H1 (cell line): Measurements from ENCODE around the gene SNTG2. TPM values are rescaled to one million over a fixed set of nuclear protein-coding genes. Genes with fewer than 3 reads are reported as not detected.

ENCODE experiments used
- CTCF ChIA-PET: fragments of 300-600 bp; sonication (Branson Sonifier 250); formaldehyde crosslinking; loops from one replicate; lab custom pipeline; 2021; ENCODE audit not compliant: partially characterized antibody; lab: Charles Lee
- POLR2A ChIA-PET: fragments of 300-600 bp; sonication (Branson Sonifier 250); formaldehyde crosslinking; loops from one replicate; lab custom pipeline; 2021; ENCODE audit warnings: inconsistent platforms; ENCODE audit not compliant: partially characterized antibody; lab: Charles Lee
- DNase-seq, 2 experiments: peaks; one replicate each; pipeline versions ENCODE4 v3.0.0 to v3.0.0-alpha.2; 2010 to 2022; ENCODE audit warnings: low spot score in 2 of 2, low read depth in 1 of 2, mixed read lengths in 1 of 2
- FAIRE-seq: peaks from 2 replicates; lab custom pipeline; 2011; peaks lifted over from hg19 to GRCh38; lab: Jason Lieb, UNC
- H2AFZ ChIP-seq: 2 replicates; pipeline ENCODE4 v1.8.1; 2012; ENCODE audit warnings: low read length, inconsistent platforms
- H2AK5ac ChIP-seq: 2 replicates; pipeline ENCODE4 v1.6.1; 2013; ENCODE audit warnings: low read depth, low read length
- H2BK120ac ChIP-seq: replicated peaks from 2 replicates; pipeline ENCODE3; 2013; ENCODE audit warnings: low read depth, low read length, inconsistent platforms
- H2BK12ac ChIP-seq: 2 replicates; pipeline ENCODE4 v1.6.1; 2013; ENCODE audit warnings: low read depth, low read length
- H2BK15ac ChIP-seq: 2 replicates; pipeline ENCODE4 v1.6.1; 2013; ENCODE audit warnings: low read length
- H2BK20ac ChIP-seq: 2 replicates; pipeline ENCODE4 v1.6.1; 2013; ENCODE audit warnings: low read length
- H2BK5ac ChIP-seq: 2 replicates; pipeline ENCODE4 v1.6.1; 2013; ENCODE audit warnings: low read depth, low read length
- H3K14ac ChIP-seq: 2 replicates; pipeline ENCODE4 v1.6.1; 2013; ENCODE audit warnings: inconsistent platforms; ENCODE audit not compliant: insufficient read length
- H3K18ac ChIP-seq: 2 replicates; pipeline ENCODE4 v1.6.1; 2013; ENCODE audit warnings: low read length; ENCODE audit errors: extremely low read depth
- H3K23ac ChIP-seq: 2 replicates; pipeline ENCODE4 v1.6.1; 2013; ENCODE audit warnings: inconsistent platforms; ENCODE audit not compliant: insufficient read length
- H3K23me2 ChIP-seq: 2 replicates; pipeline ENCODE4 v1.6.1; 2013; ENCODE audit warnings: low read depth, low read length
- H3K27ac ChIP-seq: 2 replicates; pipeline ENCODE4 v1.6.1; 2011; ENCODE audit warnings: low read depth, low read length, inconsistent platforms
- H3K27me3 ChIP-seq, 4 experiments: replicated peaks in 1 of 4; 1 replicate in 1 of 4; 2 replicates in 3 of 4; pipeline versions ENCODE4 v1.6.1 to v1.8.1; 2011 to 2013; ENCODE audit warnings: low read length in 3 of 4, mild to moderate bottlenecking in 3 of 4, inconsistent platforms in 2 of 4, mixed read lengths in 2 of 4, moderate library complexity in 1 of 4; ENCODE audit not compliant: control insufficient read depth in 3 of 4, insufficient read depth in 3 of 4; ENCODE audit errors: extremely low read depth in 1 of 4
- H3K36me3 ChIP-seq, 4 experiments: 2 replicates each; pipeline versions ENCODE4 v1.6.1 to v1.8.1; 2011 to 2013; ENCODE audit warnings: mild to moderate bottlenecking in 4 of 4, low read length in 3 of 4, moderate library complexity in 2 of 4, control low read depth in 1 of 4, inconsistent platforms in 1 of 4; ENCODE audit not compliant: insufficient read depth in 4 of 4, control insufficient read depth in 2 of 4
- H3K4ac ChIP-seq: replicated peaks from 2 replicates; pipeline ENCODE3; 2013; ENCODE audit warnings: low read length, low read depth, mixed read lengths, inconsistent platforms; ENCODE audit not compliant: insufficient read length
- H3K4me1 ChIP-seq, 4 experiments: replicated peaks in 1 of 4; 1 replicate in 1 of 4; 2 replicates in 3 of 4; pipeline versions ENCODE4 v1.6.1 to v1.8.1; 2011 to 2013; ENCODE audit warnings: low read length in 3 of 4, inconsistent platforms in 2 of 4, mixed read lengths in 1 of 4; ENCODE audit not compliant: insufficient read depth in 4 of 4, control insufficient read depth in 3 of 4
- H3K4me2 ChIP-seq, 2 experiments: 2 replicates each; pipeline versions ENCODE4 v1.6.1 to v1.8.1; 2011 to 2013; ENCODE audit warnings: low read depth in 2 of 2, low read length in 2 of 2, control low read depth in 1 of 2, inconsistent platforms in 1 of 2, mild to moderate bottlenecking in 1 of 2; ENCODE audit not compliant: insufficient read depth in 1 of 2
- H3K4me3 ChIP-seq, 4 experiments: fragments of 200-600, 300-600 bp in 1 of 4; sonication (generic), shearing (Covaris generic), sonication (Bioruptor Twin) in 1 of 4; 2 replicates each; pipeline versions ENCODE4 v1.5.1 to v1.8.1; 2011 to 2016; ENCODE audit warnings: low read length in 4 of 4, low read depth in 3 of 4, control low read depth in 2 of 4, inconsistent platforms in 2 of 4, mild to moderate bottlenecking in 2 of 4, mixed read lengths in 1 of 4, moderate library complexity in 1 of 4; ENCODE audit not compliant: insufficient read depth in 2 of 4; ENCODE audit errors: extremely low read depth in 1 of 4
- H3K56ac ChIP-seq: replicated peaks from 2 replicates; pipeline ENCODE3; 2013; ENCODE audit warnings: low read depth, mild to moderate bottlenecking, mixed read lengths, low read length, inconsistent platforms; ENCODE audit not compliant: insufficient read length
- H3K79me1 ChIP-seq: 2 replicates; pipeline ENCODE4 v1.6.1; 2013; ENCODE audit warnings: low read depth, low read length, control low read depth
- H3K79me2 ChIP-seq, 2 experiments: 2 replicates each; pipeline versions ENCODE4 v1.6.1 to v1.8.1; 2012 to 2013; ENCODE audit warnings: low read length in 2 of 2, mild to moderate bottlenecking in 2 of 2, inconsistent platforms in 1 of 2; ENCODE audit not compliant: insufficient read depth in 2 of 2, control insufficient read depth in 1 of 2
- H3K9ac ChIP-seq, 4 experiments: replicated peaks in 1 of 4; 1 replicate in 1 of 4; 2 replicates in 3 of 4; pipeline versions ENCODE4 v1.6.1 to v1.8.1; 2011 to 2013; ENCODE audit warnings: low read depth in 3 of 4, low read length in 3 of 4, control low read depth in 2 of 4, mild to moderate bottlenecking in 2 of 4, moderate library complexity in 2 of 4, inconsistent platforms in 1 of 4; ENCODE audit errors: extremely low read depth in 1 of 4
- H3K9me3 ChIP-seq, 2 experiments: 2 replicates each; pipeline versions ENCODE4 v1.6.1 to v1.8.1; 2012 to 2013; ENCODE audit warnings: mild to moderate bottlenecking in 2 of 2, moderate library complexity in 2 of 2, control low read depth in 1 of 2, inconsistent platforms in 1 of 2, low read depth in 1 of 2, low read length in 1 of 2, mixed read lengths in 1 of 2; ENCODE audit not compliant: insufficient read depth in 2 of 2
- H4K20me1 ChIP-seq, 2 experiments: replicated peaks in 1 of 2; 2 replicates each; pipeline versions ENCODE3 to v1.8.1; 2011 to 2013; ENCODE audit warnings: inconsistent platforms in 2 of 2, low read length in 2 of 2, mild to moderate bottlenecking in 1 of 2; ENCODE audit not compliant: insufficient read depth in 2 of 2, control insufficient read depth in 1 of 2
- H4K5ac ChIP-seq: 2 replicates; pipeline ENCODE4 v1.6.1; 2013; ENCODE audit warnings: low read length, low read depth, mixed read lengths, inconsistent platforms; ENCODE audit not compliant: insufficient read length
- H4K8ac ChIP-seq: 2 replicates; pipeline ENCODE4 v1.8.0; 2013; ENCODE audit warnings: mild to moderate bottlenecking, moderate library complexity, low read length, inconsistent platforms; ENCODE audit not compliant: insufficient read depth; ENCODE audit errors: extremely low read depth
- H4K91ac ChIP-seq: replicated peaks from 2 replicates; pipeline ENCODE3; 2013; ENCODE audit warnings: low read length, mixed read lengths, inconsistent platforms; ENCODE audit not compliant: insufficient read length
- ATF2 ChIP-seq: IDR thresholded peaks from 2 replicates; pipeline ENCODE4 v1.6.1; 2012; ENCODE audit warnings: low read length, inconsistent platforms
- SUZ12 ChIP-seq: fragments of 200-600 bp; sonication (generic); IDR thresholded peaks from 2 replicates; pipeline ENCODE4 v1.6.1; 2012; ENCODE audit warnings: mild to moderate bottlenecking, inconsistent platforms, low read length, moderate library complexity, mixed read lengths
- WGBS, 2 experiments: shearing (Covaris generic) in 1 of 2; methylation state at CpG; one replicate each; pipeline versions ENCODE4 v1.1.6 to v1.1.7; 2013 to 2015; ENCODE audit warnings: low lambda C conversion rate in 2 of 2, mixed read lengths in 2 of 2, inconsistent platforms in 1 of 2, low coverage in 1 of 2, missing lambda C conversion rate in 1 of 2; ENCODE audit not compliant: insufficient replicate concordance in 2 of 2, insufficient coverage in 1 of 2, insufficient read length in 1 of 2; ENCODE audit errors: extremely low coverage in 1 of 2, missing lambda C conversion rate in 1 of 2; 5-methylcytosine and 5-hydroxymethylcytosine counted together
- polyA plus RNA-seq, 7 experiments: library from polyadenylated mRNA; depleted of rRNA in 3 of 7; stranded (reverse) in 5 of 7; unstranded in 2 of 7; fragments of >200 nt in 5 of 7; fragments of 200-250 nt in 2 of 7; gene quantifications; 1 replicate in 5 of 7; 2 replicates in 1 of 7; 4 replicates in 1 of 7; pipeline versions ENCODE4 v1.2.1 to v1.2.3, GENCODE V29; 2011 to 2013; ENCODE audit warnings: missing spikeins in 2 of 7, mixed read lengths in 2 of 7
- total RNA-seq: library from RNA; stranded (reverse); fragmentation: NEBNext Ultra II Directional; extraction: Animal tissue kit (Norgen Biotek cat#: 25700); gene quantifications from 2 replicates; pipeline ENCODE4 v1.2.1, GENCODE V29; 2021

The SNTG2 gene
- total and polyA plus RNA-seq, 2 of the 8 experiments (the other 6 are each of a cell fraction or from before 2014, with no cell fraction given): 6.6 to 18.1 TPM

- Histone ChIP-seq H4K8ac (no peak overlapping the region), H2BK12ac (no peak overlapping the region), H3K4me3 (no peak overlapping the region)
- TF ChIP-seq ATF2: no peak
- 0 out of 2 replicates have a peak, but pooled peaks have one; percentile 37 for TF ChIP-seq SUZ12
- TF ChIP-seq, all 59 proteins: peak for 1
- no peak overlapping the region for H3K14ac ChIP-seq
- no peak overlapping the region for H3K56ac ChIP-seq
- no peak overlapping the region for H3K18ac ChIP-seq
- POLR2A ChIA-PET: no interaction called here
- no peak overlapping the region for H2AK5ac ChIP-seq
- no peaks in the 10 kb centered on the region for H3K36me3 ChIP-seq
- DNase-seq (no peak), FAIRE-seq (no peak)
- no peak overlapping the region for H2BK120ac ChIP-seq
- H3K9me3 ChIP-seq: no peaks in the 10 kb centered on the region
- no peak overlapping the region for H4K5ac ChIP-seq
- H3K23me2 ChIP-seq: no peaks in the 10 kb centered on the region; the same call in 1 of the 2 replicates
- H3K79me1 ChIP-seq: no peaks in the 10 kb centered on the region
- H3K4me1 ChIP-seq: peaks cover 7 to 17% (median 14%) of the 10 kb centered on the region in 4 experiments; a peak in 6 of 7 replicates
- peaks cover 0 to 9% (median under 1%) of the 10 kb centered on the region in 4 experiments; a peak in 3 of 7 replicates for H3K27me3 ChIP-seq
- no peak overlapping the region for H3K9ac ChIP-seq
- CTCF ChIA-PET: interaction anchor here (0.5 kb wide), 1 partner anchor 220 kb away, joined by 3 read pairs; no protein-coding TSS in a partner anchor
- H3K27ac ChIP-seq: no peak overlapping the region
- no peaks in the 10 kb centered on the region for H3K79me2 ChIP-seq
- no peak overlapping the region for H2BK5ac ChIP-seq
- no peaks in the 10 kb centered on the region for H4K20me1 ChIP-seq
- 96% methylated on average over 13 of the region's 13 CpGs; no CpG with 5 or more reads in 1 of the 2 experiments for WGBS, 2 experiments
- H3K23ac ChIP-seq: no peak overlapping the region
- no peak overlapping the region for H4K91ac ChIP-seq
- no peak overlapping the region for H3K4ac ChIP-seq
- H2AFZ ChIP-seq: no peak overlapping the region
- no peak overlapping the region for H2BK20ac ChIP-seq
- no peak overlapping the region for H2BK15ac ChIP-seq
- no peak overlapping the region for H3K4me2 ChIP-seq
These were observed 29.6 kb upstream of the SNTG2 start for GRCh38 chr2:920999-921398.
